Endodermal cell (in vitro differentiated cells): ENCODE data around the gene FAM177A1. TPM values are rescaled to one million over a fixed set of nuclear protein-coding genes. Genes with fewer than 3 reads are reported as not detected.
"Not testable (repeated sequence)": the region's sequence is repeated elsewhere in the genome, so short reads cannot be mapped to it uniquely, and the experiment has no call there.

ENCODE experiments used
- DNase-seq: peaks from one replicate; pipeline ENCODE4 v3.0.0-alpha.2; 2017
- H3K27ac ChIP-seq: 2 replicates; pipeline ENCODE4 v1.5.1; 2013; ENCODE audit warnings: mild to moderate bottlenecking, low read depth, low read length, moderate library complexity
- H3K27me3 ChIP-seq: 2 replicates; pipeline ENCODE4 v1.6.1; 2013; ENCODE audit warnings: mild to moderate bottlenecking, low read length, moderate library complexity; ENCODE audit not compliant: insufficient read depth, control insufficient read depth, poor library complexity, severe bottlenecking
- H3K36me3 ChIP-seq: 2 replicates; pipeline ENCODE4 v1.7.0; 2013; ENCODE audit warnings: mild to moderate bottlenecking, low read length, moderate library complexity; ENCODE audit not compliant: control insufficient read depth, insufficient read depth
- H3K4me1 ChIP-seq: one replicate; pipeline ENCODE4 v1.7.0; 2013; ENCODE audit warnings: low read length; ENCODE audit not compliant: control insufficient read depth, insufficient read depth
- H3K4me3 ChIP-seq: 2 replicates; pipeline ENCODE4 v1.5.1; 2013; ENCODE audit warnings: mild to moderate bottlenecking, low read length, moderate library complexity
- H3K9ac ChIP-seq: 2 replicates; pipeline ENCODE4 v1.6.1; 2013; ENCODE audit warnings: mild to moderate bottlenecking, low read length, moderate library complexity; ENCODE audit not compliant: poor library complexity, severe bottlenecking; ENCODE audit errors: extremely low read depth
- H3K9me3 ChIP-seq: 2 replicates; pipeline ENCODE4 v1.6.1; 2013; ENCODE audit warnings: mild to moderate bottlenecking, low read length, moderate library complexity; ENCODE audit not compliant: control insufficient read depth
- H3K27ac Mint-ChIP-seq: 2 replicates; pipeline ENCODE4 v1.8.0; 2020; ENCODE audit warnings: mixed read lengths
- H3K27me3 Mint-ChIP-seq: 2 replicates; pipeline ENCODE4 v1.8.0; 2021; ENCODE audit warnings: mild to moderate bottlenecking, mixed read lengths; ENCODE audit not compliant: insufficient read depth
- H3K36me3 Mint-ChIP-seq: 2 replicates; pipeline ENCODE4 v1.8.0; 2020; ENCODE audit warnings: low read depth, mixed read lengths
- H3K4me1 Mint-ChIP-seq: 2 replicates; pipeline ENCODE4 v1.8.0; 2020; ENCODE audit warnings: mixed read lengths
- H3K4me3 Mint-ChIP-seq: 2 replicates; pipeline ENCODE4 v1.8.0; 2020; ENCODE audit warnings: mild to moderate bottlenecking, moderate library complexity, mixed read lengths
- H3K9me3 Mint-ChIP-seq: 2 replicates; pipeline ENCODE4 v1.8.0; 2020; ENCODE audit warnings: mild to moderate bottlenecking, mixed read lengths
- WGBS, 2 experiments: methylation state at CpG; one replicate each; pipeline versions ENCODE4 v1.1.5 to v1.1.7; 2013; ENCODE audit warnings: missing lambda C conversion rate in 2 of 2, mixed read lengths in 1 of 2; ENCODE audit not compliant: insufficient coverage in 1 of 2, insufficient read length in 1 of 2; 5-methylcytosine and 5-hydroxymethylcytosine counted together
- total RNA-seq, 2 donors: library from RNA; stranded (reverse); fragmentation: NEBNext Ultra II Directional in 1 of 2; extraction: Animal tissue kit (Norgen Biotek cat#: 25700) in 1 of 2; gene quantifications; 2 replicates in 1 of 2; 3 replicates in 1 of 2; pipeline ENCODE4 v1.2.1, GENCODE V29; 2021
- TF ChIP-seq, protein P1 (sequence below): fragments of 200-600 bp; sonication (generic); conservative IDR thresholded peaks from 2 replicates; pipeline ENCODE4 v1.5.0; 2021; ENCODE audit warnings: antibody characterized with exemption, mild to moderate bottlenecking

The FAM177A1 gene
- total RNA-seq, 2 donors from 2014 or later: 74.8 to 92.3 TPM

DNA sequence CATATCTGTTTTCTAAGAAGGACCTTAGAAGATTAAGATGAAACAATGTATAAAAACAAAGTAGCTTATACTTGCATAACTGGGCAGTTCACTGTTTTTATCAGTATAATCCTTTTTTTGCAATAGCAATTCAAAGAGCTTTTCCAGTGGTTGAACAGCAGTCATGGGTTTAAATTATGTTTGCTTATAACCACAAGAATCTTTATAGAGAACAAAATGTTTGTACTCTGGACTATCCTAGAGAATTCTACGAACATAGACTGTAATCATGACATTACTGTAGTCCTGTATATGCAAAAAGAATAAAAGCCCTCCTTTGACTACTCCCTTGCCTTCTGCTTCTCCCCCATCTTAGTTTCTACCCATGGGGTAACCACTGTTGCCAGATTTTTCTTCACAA is 5.7 kb downstream of the FAM177A1 start:
- DNase-seq: no peak
- Histone ChIP-seq H3K9me3 (no peaks in the 10 kb centered on the region), H3K36me3 (peaks cover 52% of the 10 kb centered on the region), H3K27me3 (no peaks in the 10 kb centered on the region), H3K9ac (no peak overlapping the region), H3K27ac (no peak overlapping the region), H3K4me3 (no peak overlapping the region), H3K4me1 (no peaks in the 10 kb centered on the region)
- no peaks in the 10 kb centered on the region for H3K9me3 Mint-ChIP-seq
- WGBS, 2 experiments: 75% methylated on average over 1 of the region's 1 CpG
- H3K27ac Mint-ChIP-seq: no peak overlapping the region
- no peak overlapping the region for H3K4me3 Mint-ChIP-seq
- TF ChIP-seq, protein P1, sequence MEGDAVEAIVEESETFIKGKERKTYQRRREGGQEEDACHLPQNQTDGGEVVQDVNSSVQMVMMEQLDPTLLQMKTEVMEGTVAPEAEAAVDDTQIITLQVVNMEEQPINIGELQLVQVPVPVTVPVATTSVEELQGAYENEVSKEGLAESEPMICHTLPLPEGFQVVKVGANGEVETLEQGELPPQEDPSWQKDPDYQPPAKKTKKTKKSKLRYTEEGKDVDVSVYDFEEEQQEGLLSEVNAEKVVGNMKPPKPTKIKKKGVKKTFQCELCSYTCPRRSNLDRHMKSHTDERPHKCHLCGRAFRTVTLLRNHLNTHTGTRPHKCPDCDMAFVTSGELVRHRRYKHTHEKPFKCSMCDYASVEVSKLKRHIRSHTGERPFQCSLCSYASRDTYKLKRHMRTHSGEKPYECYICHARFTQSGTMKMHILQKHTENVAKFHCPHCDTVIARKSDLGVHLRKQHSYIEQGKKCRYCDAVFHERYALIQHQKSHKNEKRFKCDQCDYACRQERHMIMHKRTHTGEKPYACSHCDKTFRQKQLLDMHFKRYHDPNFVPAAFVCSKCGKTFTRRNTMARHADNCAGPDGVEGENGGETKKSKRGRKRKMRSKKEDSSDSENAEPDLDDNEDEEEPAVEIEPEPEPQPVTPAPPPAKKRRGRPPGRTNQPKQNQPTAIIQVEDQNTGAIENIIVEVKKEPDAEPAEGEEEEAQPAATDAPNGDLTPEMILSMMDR: no peak
- H3K36me3 Mint-ChIP-seq: peaks cover 50% of the 10 kb centered on the region
- no peaks in the 10 kb centered on the region for H3K27me3 Mint-ChIP-seq
- H3K4me1 Mint-ChIP-seq: peaks cover 13% of the 10 kb centered on the region

DNA sequence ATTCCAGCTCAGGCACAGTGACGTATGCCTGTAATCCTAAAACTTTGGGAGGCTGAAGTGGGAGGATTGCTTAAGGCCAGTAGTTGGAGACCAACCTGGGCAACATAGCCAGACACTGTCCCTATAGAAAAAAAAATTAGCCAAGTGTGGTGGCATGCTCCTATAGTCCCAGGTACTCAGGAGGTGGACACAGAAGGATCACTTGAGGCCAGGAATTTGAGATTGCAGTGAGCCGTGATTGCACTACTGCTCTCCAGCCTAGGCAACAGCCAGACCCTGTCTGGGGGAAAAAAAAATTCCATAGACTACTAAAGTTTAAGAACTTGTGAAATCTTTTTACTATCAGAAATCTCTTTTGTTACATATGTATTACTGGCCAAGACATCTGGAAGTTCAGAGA is 6.6 kb downstream of the FAM177A1 start:
- Histone ChIP-seq H3K4me3 (no peak overlapping the region), H3K4me1 (no peaks in the 10 kb centered on the region), H3K36me3 (peaks cover 59% of the 10 kb centered on the region), H3K9me3 (no peaks in the 10 kb centered on the region), H3K27ac (no peak overlapping the region), H3K9ac (no peak overlapping the region), H3K27me3 (no peaks in the 10 kb centered on the region)
- no peak overlapping the region for H3K27ac Mint-ChIP-seq
- no peak for DNase-seq
- H3K36me3 Mint-ChIP-seq: peaks cover 51% of the 10 kb centered on the region
- H3K4me1 Mint-ChIP-seq: peaks cover 12% of the 10 kb centered on the region
- H3K27me3 Mint-ChIP-seq: no peaks in the 10 kb centered on the region
- WGBS, 2 experiments: 89% methylated on average over 2 of the region's 2 CpGs; no CpG with 5 or more reads in 1 of the 2 experiments
- H3K4me3 Mint-ChIP-seq: no peak overlapping the region
- H3K9me3 Mint-ChIP-seq: no peaks in the 10 kb centered on the region
- TF ChIP-seq, protein P1: no peak

DNA sequence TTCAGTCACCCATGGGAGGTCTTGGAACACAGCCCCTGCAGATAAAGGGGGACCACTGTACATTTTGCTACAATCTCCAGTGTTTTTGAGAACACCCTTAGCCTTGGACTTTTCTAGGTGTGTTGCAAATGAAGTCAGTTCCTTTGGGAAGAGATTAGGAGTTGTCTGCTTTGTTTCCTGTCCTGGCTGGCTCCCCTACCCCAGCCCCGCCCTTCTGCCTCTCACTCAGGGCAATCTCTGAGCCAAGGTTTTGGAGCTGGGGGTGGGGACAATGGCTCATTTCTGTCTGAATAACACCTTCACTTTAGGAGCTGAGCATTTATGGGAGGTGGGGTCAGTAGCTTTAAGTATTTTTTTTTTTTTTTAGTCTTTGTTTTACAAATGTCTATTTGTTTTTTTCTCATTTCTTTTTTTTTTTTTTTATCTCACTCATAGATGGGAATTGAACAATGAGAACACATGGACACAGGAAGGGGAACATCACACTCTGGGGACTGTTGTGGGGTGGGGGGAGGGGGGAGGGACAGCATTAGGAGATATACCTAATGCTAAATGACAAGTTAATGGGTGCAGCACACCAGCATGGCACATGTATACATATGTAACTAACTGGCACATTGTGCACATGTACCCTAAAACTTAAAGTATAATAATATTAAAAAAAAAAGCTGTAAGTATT is 15.2 kb downstream of the FAM177A1 start:
- H3K9me3 ChIP-seq, H3K9me3 Mint-ChIP-seq, H3K4me3 ChIP-seq, H3K27me3 ChIP-seq, H3K9ac ChIP-seq, H3K27me3 Mint-ChIP-seq, H3K27ac ChIP-seq: not testable (repeated sequence)
- H3K36me3 ChIP-seq: peaks cover 44% of the 10 kb centered on the region
- peak overlapping the region; percentile 23 for H3K27ac Mint-ChIP-seq
- peaks cover 12% of the 10 kb centered on the region for H3K4me1 ChIP-seq
- peaks cover 18% of the 10 kb centered on the region for H3K4me1 Mint-ChIP-seq
- peaks cover 29% of the 10 kb centered on the region for H3K36me3 Mint-ChIP-seq
- H3K4me3 Mint-ChIP-seq: peak overlapping the region; percentile 32
- peak; percentile 78 for DNase-seq
- 64 to 80% methylated on average over 1 of the region's 1 CpG for WGBS, 2 experiments

DNA sequence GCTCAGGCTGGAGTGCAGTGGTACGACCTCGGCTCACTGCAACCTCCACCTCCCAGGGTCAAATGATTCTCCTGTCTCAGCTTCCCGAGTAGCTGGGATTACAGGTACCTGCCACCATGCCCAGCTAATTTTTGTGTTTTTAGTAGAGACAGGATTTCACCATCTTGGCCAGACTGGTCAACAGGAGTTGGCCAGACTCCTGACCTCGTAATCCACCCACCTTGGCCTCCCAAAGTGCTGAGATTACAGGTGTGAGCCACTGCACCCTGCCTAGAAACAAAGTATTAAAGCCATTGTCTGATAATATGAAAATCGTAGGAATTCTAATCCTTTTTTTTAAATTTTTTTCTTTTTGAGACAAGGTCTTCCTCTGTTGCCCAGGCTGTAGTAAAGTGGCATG is 19.7 kb downstream of the FAM177A1 start:
- not testable (repeated sequence) for H3K27ac ChIP-seq, H3K27ac Mint-ChIP-seq, H3K4me3 Mint-ChIP-seq, H3K4me3 ChIP-seq, H3K9ac ChIP-seq, H3K9me3 Mint-ChIP-seq, H3K27me3 Mint-ChIP-seq, H3K27me3 ChIP-seq, DNase-seq
- Mint-ChIP-seq H3K4me1 (peaks cover 15% of the 10 kb centered on the region), H3K36me3 (peaks cover 46% of the 10 kb centered on the region)
- H3K36me3 ChIP-seq: peaks cover 43% of the 10 kb centered on the region
- H3K9me3 ChIP-seq: peaks cover 17% of the 10 kb centered on the region
- WGBS, 2 experiments: 88 to 90% methylated on average over 5 of the region's 5 CpGs
- H3K4me1 ChIP-seq: peaks cover 12% of the 10 kb centered on the region
